ENCODE results near the gene UBASH3B.
"Not testable (repeated sequence)": the region's sequence is repeated elsewhere in the genome, so short reads cannot be mapped to it uniquely, and the experiment has no call there.

Gene UBASH3B

GRCh38 chr11:122861631-122862030, 206.1 kb downstream of the UBASH3B start:
- no peak for DNase-seq

DNA sequence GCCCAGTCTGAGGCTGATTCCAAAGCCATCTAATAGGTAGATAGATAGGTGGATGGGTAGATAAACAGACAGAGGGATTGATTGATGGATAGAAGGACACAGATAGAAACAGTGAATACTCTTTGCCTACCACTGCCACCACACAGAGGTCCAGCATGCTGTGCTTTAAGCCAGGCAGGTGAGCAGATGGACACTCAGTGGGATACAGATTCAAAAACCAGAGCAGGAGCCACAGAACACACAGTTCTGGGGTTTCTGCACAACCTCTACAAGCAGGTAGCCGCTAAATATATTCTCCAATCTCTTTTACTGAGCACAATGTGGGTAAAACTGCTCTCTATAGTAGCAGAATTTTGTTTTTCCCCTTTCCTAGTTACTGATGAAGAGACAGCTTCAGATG, 206.6 kb downstream of the UBASH3B start:
- no peak for DNase-seq

DNA sequence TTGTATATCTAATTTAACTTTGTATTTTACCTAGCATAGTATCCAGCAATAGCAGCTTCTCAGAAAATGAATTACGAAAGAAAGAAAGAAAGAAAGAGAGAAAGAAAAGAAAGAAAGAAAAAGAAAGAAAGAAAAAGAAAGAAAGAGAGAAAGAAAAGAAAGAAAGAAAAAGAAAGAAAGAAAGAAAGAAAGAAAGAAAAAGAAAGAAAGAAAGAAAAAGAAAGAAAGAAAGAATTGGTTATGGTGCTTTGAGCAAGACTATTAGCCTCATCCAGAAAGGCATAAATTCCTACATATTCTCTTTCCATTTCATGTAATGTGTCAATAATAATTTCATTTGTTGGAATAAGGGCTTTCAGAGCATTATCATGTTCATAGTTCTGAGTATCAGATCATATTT, 207.6 kb downstream of the UBASH3B start:
- not testable (repeated sequence) for DNase-seq

DNA sequence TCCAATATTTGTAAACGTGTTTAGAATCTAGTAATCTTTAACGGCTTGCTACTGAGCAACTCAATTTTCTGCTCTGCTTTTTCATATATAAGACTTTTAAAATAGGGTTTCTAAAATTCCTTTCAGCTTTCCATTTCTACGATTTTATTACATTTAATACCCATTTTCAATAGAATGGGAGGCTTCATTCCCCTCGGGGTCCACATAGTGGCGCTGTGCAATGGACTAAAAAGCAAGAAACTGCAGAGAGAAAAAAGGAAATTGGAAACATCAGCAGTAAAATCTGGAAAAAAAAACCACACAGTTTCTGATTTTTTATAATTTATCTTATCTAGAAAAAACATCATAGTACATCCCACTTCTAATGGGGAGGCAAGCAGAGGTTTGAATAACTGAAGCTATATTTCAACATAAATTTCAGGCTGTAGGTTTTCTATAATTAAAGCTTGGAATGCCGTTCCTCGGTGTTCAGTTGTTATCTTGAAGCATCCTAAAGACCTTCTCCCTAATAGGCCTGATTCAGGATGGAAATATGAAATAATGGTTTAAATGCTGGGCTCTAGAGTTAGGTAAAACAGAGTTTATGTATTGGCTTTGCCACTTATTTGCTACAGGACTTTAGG, 208.3 kb downstream of the UBASH3B start:
- DNase-seq = peak; percentile 39
